Tongue (tissue), 2 donors: ENCODE measurements around the gene TUBA8. TPM values are rescaled to one million over a fixed set of nuclear protein-coding genes. Genes with fewer than 3 reads are reported as not detected.
"Not testable (repeated sequence)": the region's sequence is repeated elsewhere in the genome, so short reads cannot be mapped to it uniquely, and the experiment has no call there.

Experiments
- DNase-seq: peaks from one replicate; pipeline ENCODE4 v3.0.0-alpha.2; 2015
- total RNA-seq: library from RNA; depleted of rRNA; stranded (reverse); fragments of >200 nt; gene quantifications from one replicate; pipeline ENCODE4 v1.2.3, GENCODE V29; 2014

TUBA8 gene
- total RNA-seq, 1 donor from 2014 or later = 13.3 TPM

- no peak for DNase-seq
Observed at GRCh38 chr22:18130699-18131429, 20.3 kb downstream of the TUBA8 start.

- DNase-seq = no peak
Observed at GRCh38 chr22:18133452-18133851, 22.8 kb downstream of the TUBA8 start.

- no peak for DNase-seq
Observed at GRCh38 chr22:18136563-18137320, 26.1 kb downstream of the TUBA8 start.

GRCh38 chr22:18141004-18141403, 30.4 kb downstream of the TUBA8 start:
- not testable (repeated sequence) for DNase-seq

- DNase-seq = no peak
Observed at GRCh38 chr22:18144105-18144504, 33.5 kb downstream of the TUBA8 start.

GRCh38 chr22:18145676-18146388, 35.2 kb downstream of the TUBA8 start:
- DNase-seq = no peak

GRCh38 chr22:18146389-18146753, 35.8 kb downstream of the TUBA8 start:
- no peak for DNase-seq

GRCh38 chr22:18147791-18148190, 37.2 kb downstream of the TUBA8 start:
- no peak for DNase-seq

GRCh38 chr22:18148293-18148965, 37.8 kb downstream of the TUBA8 start:
- DNase-seq = no peak

- no peak for DNase-seq
Observed at GRCh38 chr22:18152519-18152918, 41.9 kb downstream of the TUBA8 start.

GRCh38 chr22:18154821-18155390, 44.3 kb downstream of the TUBA8 start:
- no peak for DNase-seq

- not testable (repeated sequence) for DNase-seq
Observed at GRCh38 chr22:18155546-18155945, 44.9 kb downstream of the TUBA8 start.

- peak; percentile 94 for DNase-seq
Observed at GRCh38 chr22:18156878-18157713, 46.5 kb downstream of the TUBA8 start.

GRCh38 chr22:18157714-18158028, 47.1 kb downstream of the TUBA8 start:
- DNase-seq = no peak

- not testable (repeated sequence) for DNase-seq
Observed at GRCh38 chr22:18160641-18161040, 50.0 kb downstream of the TUBA8 start.

- DNase-seq = peak; percentile 26
Observed at GRCh38 chr22:18163843-18164242, 53.2 kb downstream of the TUBA8 start.

GRCh38 chr22:18164584-18164983, 54.0 kb downstream of the TUBA8 start:
- DNase-seq = not testable (repeated sequence)

GRCh38 chr22:18165356-18165755, 54.7 kb downstream of the TUBA8 start:
- not testable (repeated sequence) for DNase-seq

- not testable (repeated sequence) for DNase-seq
Observed at GRCh38 chr22:18170284-18170683, 59.7 kb downstream of the TUBA8 start.

GRCh38 chr22:18172203-18172602, 61.6 kb downstream of the TUBA8 start:
- DNase-seq = not testable (repeated sequence)

- DNase-seq = not testable (repeated sequence)
Observed at GRCh38 chr22:18172776-18173175, 62.2 kb downstream of the TUBA8 start.
